Fibroblast of lung (primary cell): ENCODE data around the gene ONECUT3. TPM values are rescaled to one million over a fixed set of nuclear protein-coding genes. Genes with fewer than 3 reads are reported as not detected.

ENCODE experiments used
- DNase-seq, 2 donors: peaks; one replicate each; pipeline versions ENCODE4 v3.0.0 to v3.0.0-alpha.2; 2010; ENCODE audit warnings: low read depth in 2 of 2
- H2AFZ ChIP-seq: 2 replicates; pipeline ENCODE4 v1.5.1; 2012; ENCODE audit warnings: low read length, control low read depth, inconsistent platforms
- H3K27ac ChIP-seq: 2 replicates; pipeline ENCODE4 v1.5.1; 2011; ENCODE audit warnings: low read length, control low read depth; ENCODE audit not compliant: insufficient read depth
- H3K27me3 ChIP-seq: 2 replicates; pipeline ENCODE4 v1.5.1; 2011; ENCODE audit warnings: mild to moderate bottlenecking, low read length; ENCODE audit not compliant: control insufficient read depth, insufficient read depth
- H3K36me3 ChIP-seq: 2 replicates; pipeline ENCODE4 v1.5.1; 2011; ENCODE audit warnings: low read length; ENCODE audit not compliant: control insufficient read depth, insufficient read depth
- H3K4me1 ChIP-seq: 2 replicates; pipeline ENCODE4 v1.5.1; 2011; ENCODE audit warnings: low read length; ENCODE audit not compliant: control insufficient read depth, insufficient read depth; ENCODE audit errors: extremely low read depth
- H3K4me2 ChIP-seq: 2 replicates; pipeline ENCODE4 v1.5.1; 2011; ENCODE audit warnings: low read length, control low read depth; ENCODE audit not compliant: insufficient read depth; ENCODE audit errors: extremely low read depth
- H3K4me3 ChIP-seq, 4 experiments: fragments of 200-600 bp in 1 of 4; sonication (generic) in 1 of 4; replicated peaks in 1 of 4; 2 replicates each; pipeline ENCODE4 v1.5.1; 2011 to 2016; ENCODE audit warnings: low read length in 4 of 4, low read depth in 3 of 4, mild to moderate bottlenecking in 3 of 4, control low read depth in 2 of 4, inconsistent platforms in 1 of 4, mixed read lengths in 1 of 4; ENCODE audit not compliant: insufficient read depth in 1 of 4; ENCODE audit errors: control extremely low read depth in 1 of 4
- H3K79me2 ChIP-seq: 2 replicates; pipeline ENCODE4 v1.5.1; 2012; ENCODE audit warnings: mild to moderate bottlenecking, low read length, inconsistent platforms; ENCODE audit not compliant: control insufficient read depth, insufficient read depth
- H3K9ac ChIP-seq: 2 replicates; pipeline ENCODE4 v1.5.1; 2011; ENCODE audit warnings: mild to moderate bottlenecking, low read length, control low read depth; ENCODE audit not compliant: insufficient read depth
- H3K9me3 ChIP-seq: 2 replicates; pipeline ENCODE4 v1.5.1; 2012; ENCODE audit warnings: low read depth, low read length; ENCODE audit not compliant: control insufficient read depth, insufficient read depth
- H4K20me1 ChIP-seq: 2 replicates; pipeline ENCODE4 v1.5.1; 2011; ENCODE audit warnings: low read length; ENCODE audit not compliant: control insufficient read depth, insufficient read depth; ENCODE audit errors: extremely low read depth
- EZH2 ChIP-seq: IDR thresholded peaks from 2 replicates; pipeline ENCODE4 v1.5.1; 2012; ENCODE audit warnings: low read length, control low read depth, mild to moderate bottlenecking; ENCODE audit errors: missing control alignments
- polyA plus RNA-seq, 2 donors: library from polyadenylated mRNA; depleted of rRNA in 1 of 2; stranded (reverse) in 1 of 2; unstranded in 1 of 2; fragments of >200 nt; gene quantifications; 2 replicates each; pipeline ENCODE4 v1.2.1, GENCODE V29; 2011 to 2012; ENCODE audit warnings: missing spikeins in 1 of 2
- total RNA-seq: library from RNA; depleted of rRNA; stranded (reverse); fragments of >200 nt; gene quantifications from 2 replicates; pipeline ENCODE4 v1.2.1, GENCODE V29; 2014
- TF ChIP-seq, protein P1 (sequence below), 2 donors: IDR thresholded peaks in 1 of 2; conservative IDR thresholded peaks in 1 of 2; 1 replicate in 1 of 2; 2 replicates in 1 of 2; pipeline ENCODE4 v1.5.1; 2011 to 2012; ENCODE audit warnings: low read length in 2 of 2, control low read depth in 1 of 2, inconsistent platforms in 1 of 2, low read depth in 1 of 2, mild to moderate bottlenecking in 1 of 2

Gene ONECUT3
- total and polyA plus RNA-seq, 2 donors (not counting 1 experiment from before 2014, with no cell fraction given): not detected

DNA sequence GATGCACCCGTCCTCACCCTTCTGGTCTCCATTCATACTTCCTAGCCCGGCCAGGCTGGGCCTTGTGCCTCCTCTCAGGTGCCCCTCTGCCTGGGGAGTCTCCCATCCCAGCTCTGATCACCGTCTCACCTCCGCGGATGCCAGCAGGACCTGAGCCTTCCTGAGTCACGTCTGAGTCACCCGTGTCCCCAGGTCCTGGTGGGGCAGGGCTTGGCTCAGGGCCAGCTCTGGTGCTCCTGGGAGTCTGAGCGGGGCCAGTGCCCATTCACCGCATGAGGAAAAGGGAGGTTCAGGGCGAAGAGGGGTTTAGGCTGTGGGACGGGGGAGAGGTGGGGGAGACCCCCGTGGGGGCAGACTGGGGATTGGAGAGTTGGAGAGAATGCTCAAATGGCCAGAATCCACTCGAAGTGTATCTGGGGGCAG, 58.2 kb downstream of the ONECUT3 start:
- Histone ChIP-seq H3K4me3 (peak overlapping the region; percentile 33 to 64 (median 42)), H3K9ac (no peak overlapping the region), H3K4me2 (peak overlapping the region; percentile 62), H4K20me1 (no peaks in the 10 kb centered on the region), H3K27ac (no peak overlapping the region), H3K36me3 (peaks cover 9% of the 10 kb centered on the region), H3K27me3 (no peaks in the 10 kb centered on the region), H3K9me3 (no peaks in the 10 kb centered on the region), H2AFZ (no peak overlapping the region), H3K4me1 (peaks cover 2% of the 10 kb centered on the region), H3K79me2 (no peaks in the 10 kb centered on the region)
- peak; percentile 16 to 61 for DNase-seq
- TF ChIP-seq EZH2: no peak
- TF ChIP-seq, protein P1, sequence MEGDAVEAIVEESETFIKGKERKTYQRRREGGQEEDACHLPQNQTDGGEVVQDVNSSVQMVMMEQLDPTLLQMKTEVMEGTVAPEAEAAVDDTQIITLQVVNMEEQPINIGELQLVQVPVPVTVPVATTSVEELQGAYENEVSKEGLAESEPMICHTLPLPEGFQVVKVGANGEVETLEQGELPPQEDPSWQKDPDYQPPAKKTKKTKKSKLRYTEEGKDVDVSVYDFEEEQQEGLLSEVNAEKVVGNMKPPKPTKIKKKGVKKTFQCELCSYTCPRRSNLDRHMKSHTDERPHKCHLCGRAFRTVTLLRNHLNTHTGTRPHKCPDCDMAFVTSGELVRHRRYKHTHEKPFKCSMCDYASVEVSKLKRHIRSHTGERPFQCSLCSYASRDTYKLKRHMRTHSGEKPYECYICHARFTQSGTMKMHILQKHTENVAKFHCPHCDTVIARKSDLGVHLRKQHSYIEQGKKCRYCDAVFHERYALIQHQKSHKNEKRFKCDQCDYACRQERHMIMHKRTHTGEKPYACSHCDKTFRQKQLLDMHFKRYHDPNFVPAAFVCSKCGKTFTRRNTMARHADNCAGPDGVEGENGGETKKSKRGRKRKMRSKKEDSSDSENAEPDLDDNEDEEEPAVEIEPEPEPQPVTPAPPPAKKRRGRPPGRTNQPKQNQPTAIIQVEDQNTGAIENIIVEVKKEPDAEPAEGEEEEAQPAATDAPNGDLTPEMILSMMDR (conservative IDR thresholded peaks at IDR 0.05 in 1 of 2, IDR thresholded peaks at IDR 0.05 in 1 of 2; ENCODE audit: low read depth in 1 of 2, low read length in 2 of 2): no peak

DNA sequence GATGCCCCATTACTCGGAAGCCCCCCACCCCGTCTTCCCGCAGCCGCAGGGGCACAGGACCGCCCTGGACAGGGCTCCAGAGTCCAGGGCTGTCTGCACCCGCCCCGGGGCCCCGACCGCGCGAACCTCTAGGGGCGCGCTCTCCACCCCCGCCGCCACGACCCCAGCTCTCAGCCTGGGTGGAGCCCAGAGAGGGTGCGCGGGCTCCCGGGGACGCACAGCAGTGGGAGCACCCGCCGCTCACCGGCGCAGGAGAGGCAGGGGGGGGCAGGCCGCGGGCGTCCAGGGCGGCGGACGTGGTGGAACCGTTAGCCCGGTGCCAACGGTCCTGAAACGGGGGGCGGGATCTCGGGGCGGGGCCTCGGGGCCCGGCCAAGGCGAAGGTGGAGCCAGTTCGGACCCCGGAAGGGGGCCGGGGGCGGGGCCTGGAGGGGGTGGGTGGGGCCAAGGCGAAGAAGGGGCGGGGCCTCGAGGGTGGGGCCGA, 58.7 kb downstream of the ONECUT3 start, which contains the start of gene ATP8B3:
Gene ATP8B3 (minus strand): TSS at position 335 of the 484 bp plus-strand sequence. CDS start 540 bp downstream, outside the sequence.
- no peak for DNase-seq
- peak within 1 kb of the TSS; percentile 44 to 67 (median 52) for H3K4me3 ChIP-seq
- H3K4me2 ChIP-seq: peak within 1 kb of the TSS; percentile 98
- peak within 1 kb of the TSS; percentile 73 for H3K27ac ChIP-seq
- peaks cover 12% of the 10 kb centered on the region for H3K36me3 ChIP-seq
- peaks cover 2% of the 10 kb centered on the region for H3K4me1 ChIP-seq
- no peaks in the 10 kb centered on the region for H3K79me2 ChIP-seq
- H3K9me3 ChIP-seq: no peaks in the 10 kb centered on the region
- peak within 1 kb of the TSS; percentile 85 for H2AFZ ChIP-seq
- H3K9ac ChIP-seq: peak within 1 kb of the TSS; percentile 53
- TF ChIP-seq, protein P1 (conservative IDR thresholded peaks at IDR 0.05 in 1 of 2, IDR thresholded peaks at IDR 0.05 in 1 of 2; ENCODE audit: low read depth in 1 of 2, low read length in 2 of 2): no peak
- TF ChIP-seq EZH2: no peak
- no peaks in the 10 kb centered on the region for H3K27me3 ChIP-seq
- H4K20me1 ChIP-seq: no peaks in the 10 kb centered on the region

DNA sequence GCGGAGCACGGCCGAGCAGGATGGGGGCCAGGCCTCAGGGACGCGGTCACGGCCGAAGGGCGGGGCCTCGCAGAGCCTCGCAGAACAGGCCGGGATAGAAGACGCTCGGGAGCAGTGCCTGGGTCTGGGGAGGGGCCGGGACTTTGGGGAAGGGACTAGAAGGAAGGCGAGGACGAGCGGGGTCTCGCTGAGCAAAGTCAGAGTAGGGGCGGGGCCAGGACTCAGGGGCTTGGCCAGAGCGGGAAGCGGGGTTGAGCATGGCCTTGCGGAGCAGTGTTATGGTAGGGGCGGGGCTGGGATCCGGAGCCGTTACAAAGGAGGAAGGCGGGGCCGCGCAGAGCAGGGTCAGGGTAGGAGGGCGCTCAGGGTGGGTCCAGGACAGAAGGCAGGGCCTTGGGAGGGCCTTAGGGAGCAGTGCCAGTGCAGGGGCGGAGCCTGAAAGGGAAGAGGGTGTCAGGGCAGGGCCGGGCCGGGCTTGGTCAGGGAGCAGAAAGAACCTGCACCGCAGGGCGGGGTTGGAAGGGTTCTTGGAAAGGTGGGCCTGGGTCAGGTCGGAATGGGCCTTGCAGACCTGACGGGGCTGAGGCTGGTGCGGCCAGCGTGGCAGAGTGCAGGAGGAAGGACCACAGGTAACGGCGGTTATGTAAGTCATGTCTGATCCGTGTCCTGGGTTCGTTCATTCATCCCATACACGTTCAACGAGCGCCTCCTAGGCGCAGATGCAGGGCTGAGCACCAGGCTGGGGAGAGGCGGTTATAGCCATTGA, 59.3 kb downstream of the ONECUT3 start:
- H3K36me3 ChIP-seq: peaks cover 16% of the 10 kb centered on the region
- H3K9me3 ChIP-seq: no peaks in the 10 kb centered on the region
- DNase-seq: peak; percentile 91 to 94
- H3K27ac ChIP-seq: peak overlapping the region; percentile 73
- peak overlapping the region; percentile 85 for H2AFZ ChIP-seq
- H3K4me2 ChIP-seq: peak overlapping the region; percentile 98
- peak overlapping the region; percentile 53 for H3K9ac ChIP-seq
- no peaks in the 10 kb centered on the region for H4K20me1 ChIP-seq
- no peaks in the 10 kb centered on the region for H3K79me2 ChIP-seq
- peaks cover 2% of the 10 kb centered on the region for H3K4me1 ChIP-seq
- peak overlapping the region; percentile 39 to 67 (median 50) for H3K4me3 ChIP-seq
- TF ChIP-seq, protein P1 (conservative IDR thresholded peaks at IDR 0.05 in 1 of 2, IDR thresholded peaks at IDR 0.05 in 1 of 2; ENCODE audit: low read depth in 1 of 2, low read length in 2 of 2): peak; percentile 56 to 60
- TF ChIP-seq EZH2: no peak
- no peaks in the 10 kb centered on the region for H3K27me3 ChIP-seq
